22Rv1 (cell line): Measurements from ENCODE around the gene BMAL1.

Experiments
- H3K27ac ChIP-seq: fragments of 450-650 bp; 2 replicates; pipeline ENCODE4 v1.5.1; 2017
- ZFX ChIP-seq: fragments of 450-650 bp; IDR thresholded peaks from 2 replicates; pipeline ENCODE4 v1.6.1; 2017; ENCODE audit warnings: antibody characterized with exemption, borderline replicate concordance
- TF ChIP-seq, protein P1 (sequence below): fragments of 450-650 bp; IDR thresholded peaks from 2 replicates; pipeline ENCODE4 v1.5.1; 2017; ENCODE audit warnings: mild to moderate bottlenecking

BMAL1 gene

DNA sequence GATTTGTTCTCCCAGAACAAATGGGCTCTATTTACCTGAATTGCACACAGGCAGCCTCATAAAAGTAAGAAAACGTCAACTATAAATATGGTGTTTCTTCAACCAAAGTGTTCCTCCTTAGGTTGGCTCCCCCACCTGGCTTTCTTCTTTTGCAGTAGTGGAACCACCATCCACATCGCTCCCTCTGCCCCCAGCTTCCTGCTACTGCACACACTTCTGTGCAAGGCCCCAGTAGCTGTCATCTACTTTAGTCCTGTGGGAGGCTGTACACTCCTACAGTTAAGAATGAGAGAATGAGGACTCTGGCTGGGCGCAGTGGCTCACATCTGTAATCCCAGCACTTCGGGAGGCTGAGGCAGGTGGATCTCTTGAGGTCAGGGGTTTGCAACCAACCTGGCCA lies 89.5 kb downstream of the BMAL1 start:
- H3K27ac ChIP-seq, result no peak overlapping the region
- no peak for TF ChIP-seq ZFX
- TF ChIP-seq, protein P1, sequence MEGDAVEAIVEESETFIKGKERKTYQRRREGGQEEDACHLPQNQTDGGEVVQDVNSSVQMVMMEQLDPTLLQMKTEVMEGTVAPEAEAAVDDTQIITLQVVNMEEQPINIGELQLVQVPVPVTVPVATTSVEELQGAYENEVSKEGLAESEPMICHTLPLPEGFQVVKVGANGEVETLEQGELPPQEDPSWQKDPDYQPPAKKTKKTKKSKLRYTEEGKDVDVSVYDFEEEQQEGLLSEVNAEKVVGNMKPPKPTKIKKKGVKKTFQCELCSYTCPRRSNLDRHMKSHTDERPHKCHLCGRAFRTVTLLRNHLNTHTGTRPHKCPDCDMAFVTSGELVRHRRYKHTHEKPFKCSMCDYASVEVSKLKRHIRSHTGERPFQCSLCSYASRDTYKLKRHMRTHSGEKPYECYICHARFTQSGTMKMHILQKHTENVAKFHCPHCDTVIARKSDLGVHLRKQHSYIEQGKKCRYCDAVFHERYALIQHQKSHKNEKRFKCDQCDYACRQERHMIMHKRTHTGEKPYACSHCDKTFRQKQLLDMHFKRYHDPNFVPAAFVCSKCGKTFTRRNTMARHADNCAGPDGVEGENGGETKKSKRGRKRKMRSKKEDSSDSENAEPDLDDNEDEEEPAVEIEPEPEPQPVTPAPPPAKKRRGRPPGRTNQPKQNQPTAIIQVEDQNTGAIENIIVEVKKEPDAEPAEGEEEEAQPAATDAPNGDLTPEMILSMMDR, result no peak

DNA sequence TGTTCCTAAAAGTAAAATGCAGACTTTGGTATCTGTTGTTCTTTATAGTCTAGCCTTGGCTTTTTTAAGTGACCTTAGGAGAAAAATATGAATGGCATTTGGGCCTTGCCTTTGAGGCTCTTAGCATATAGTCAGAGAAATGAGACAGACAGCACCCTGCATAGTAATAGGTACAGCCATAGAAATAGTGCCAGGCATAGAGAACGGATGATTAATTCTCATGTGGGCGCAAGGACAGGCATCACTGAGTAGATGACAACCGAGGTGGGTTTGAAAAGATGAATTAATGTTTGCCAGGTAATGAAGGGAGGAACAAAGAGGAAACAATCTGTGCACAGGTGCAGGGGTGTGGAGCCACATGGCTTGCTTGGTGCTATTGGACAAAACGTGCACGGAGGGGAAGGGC lies 90.5 kb downstream of the BMAL1 start:
- no peak overlapping the region for H3K27ac ChIP-seq
- TF ChIP-seq, protein P1, result no peak
- no peak for TF ChIP-seq ZFX

DNA sequence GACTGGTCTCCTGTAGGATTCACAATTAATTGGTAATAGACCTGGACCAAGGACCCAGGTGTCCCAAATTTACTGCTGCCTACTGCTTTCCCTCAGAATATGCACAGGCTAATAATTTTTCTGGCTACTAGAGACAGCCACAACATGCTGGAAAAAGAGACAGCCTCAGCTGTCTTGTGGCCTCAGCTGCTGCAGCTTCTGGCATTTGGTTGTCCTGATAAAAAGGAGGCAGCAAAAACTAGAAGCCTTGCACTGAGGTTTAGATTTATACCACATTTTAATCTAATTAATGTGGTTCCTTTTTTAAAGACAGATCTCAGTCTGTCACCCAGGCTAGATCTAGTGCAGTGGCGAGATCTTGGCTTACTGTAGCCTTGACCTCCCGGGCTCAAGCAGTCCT lies 95.6 kb downstream of the BMAL1 start:
- TF ChIP-seq, protein P1, result no peak
- no peak for TF ChIP-seq ZFX
- H3K27ac ChIP-seq, result no peak overlapping the region

DNA sequence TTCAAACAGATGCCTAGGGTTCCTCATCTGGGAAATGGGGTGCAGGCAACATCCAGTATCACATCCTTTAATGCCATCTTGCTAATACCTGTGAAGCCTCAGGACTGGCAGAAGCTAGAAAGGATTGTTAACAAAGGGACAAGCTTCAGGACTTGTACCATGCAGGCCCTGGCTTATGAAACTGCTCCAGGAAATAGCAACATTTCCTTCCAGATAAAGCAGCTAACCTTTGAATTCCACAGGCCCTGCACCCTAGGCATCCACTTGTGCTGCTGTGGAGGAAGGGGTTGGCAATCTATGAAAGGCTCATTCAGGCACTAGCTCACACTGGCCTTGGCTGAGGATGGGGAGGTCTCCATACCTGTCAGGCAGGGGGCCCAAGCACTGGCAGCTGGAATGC lies 98.2 kb downstream of the BMAL1 start:
- H3K27ac ChIP-seq, result no peak overlapping the region
- no peak for TF ChIP-seq ZFX
- TF ChIP-seq, protein P1, result no peak

DNA sequence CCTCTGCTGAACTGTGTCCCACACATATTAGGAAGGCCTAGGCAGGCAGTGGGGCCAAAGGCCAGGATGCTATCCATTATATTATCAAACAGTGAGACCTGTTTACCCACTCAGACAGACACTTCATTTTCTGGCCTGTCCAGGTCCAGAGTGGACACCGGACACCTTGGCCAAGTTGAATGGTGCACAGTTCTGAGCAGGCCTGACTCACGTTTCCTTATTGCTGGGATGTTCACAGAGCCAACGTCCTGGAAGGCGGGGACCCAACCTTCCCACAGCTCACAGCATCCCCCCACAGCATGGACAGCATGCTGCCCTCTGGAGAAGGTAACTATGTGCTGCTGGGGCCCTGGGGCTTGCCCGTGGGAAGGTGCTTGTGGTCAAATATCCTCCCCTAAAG lies 98.8 kb downstream of the BMAL1 start:
- no peak overlapping the region for H3K27ac ChIP-seq
- no peak for TF ChIP-seq ZFX
- TF ChIP-seq, protein P1, result no peak

DNA sequence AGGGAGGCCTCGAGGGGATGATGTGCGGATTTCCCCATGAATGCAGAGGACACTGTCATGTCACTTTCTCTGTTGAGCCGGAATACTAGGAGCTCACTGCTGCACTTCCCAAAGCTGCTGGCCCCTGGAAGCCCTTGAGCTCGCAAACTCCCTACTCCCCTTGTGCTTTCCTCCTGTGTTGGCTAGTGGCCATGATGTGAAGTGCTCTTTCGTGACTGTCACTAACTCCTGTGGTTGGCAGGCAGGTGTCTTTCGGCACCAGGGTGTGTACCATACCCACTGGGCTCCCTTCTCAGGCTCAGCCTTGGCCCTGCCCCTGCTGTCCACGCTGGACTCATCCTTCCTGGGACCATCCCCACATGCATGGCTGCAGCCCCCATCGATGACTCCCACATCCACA lies 99.2 kb downstream of the BMAL1 start:
- no peak overlapping the region for H3K27ac ChIP-seq
- TF ChIP-seq, protein P1, result no peak

DNA sequence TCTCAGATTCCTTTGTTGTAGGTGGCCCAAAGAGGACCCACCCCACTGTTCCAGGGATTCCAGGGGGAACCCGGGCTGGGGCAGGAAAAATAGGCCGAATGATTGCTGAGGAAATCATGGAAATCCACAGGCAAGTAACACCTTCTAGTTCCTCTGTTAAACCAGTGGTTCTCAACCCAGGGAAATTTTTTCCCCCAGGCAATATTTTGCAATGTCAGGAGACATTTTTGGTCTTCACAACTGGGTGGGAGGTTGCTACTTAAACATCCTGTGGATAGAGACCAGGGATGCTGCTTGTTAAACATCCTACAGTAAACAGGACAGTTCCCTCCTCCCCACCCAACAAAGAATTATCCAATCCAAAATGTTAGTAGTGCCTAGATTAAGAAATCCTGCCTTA lies 100.7 kb downstream of the BMAL1 start:
- H3K27ac ChIP-seq, result no peak overlapping the region
- no peak for TF ChIP-seq ZFX
- TF ChIP-seq, protein P1, result no peak

DNA sequence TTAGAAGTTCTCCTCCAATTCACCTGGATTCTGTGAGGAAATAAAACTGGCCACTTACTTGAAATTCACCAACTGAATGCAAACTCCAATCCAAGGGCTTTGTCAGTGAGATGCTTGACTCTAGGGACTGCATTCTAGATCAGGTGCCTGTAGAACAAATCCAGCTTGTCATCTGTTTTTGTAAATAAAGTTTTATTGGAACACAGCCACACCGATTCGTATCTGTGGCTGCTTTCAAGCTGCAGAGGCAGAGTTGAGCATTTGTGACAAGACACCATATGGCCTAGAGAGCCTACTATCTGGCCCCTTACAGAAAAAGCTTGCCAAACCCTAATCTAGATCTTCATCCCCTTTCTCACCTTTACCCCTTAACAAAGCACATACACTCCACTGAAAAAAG lies 103.1 kb downstream of the BMAL1 start:
- H3K27ac ChIP-seq, result no peak overlapping the region
- TF ChIP-seq, protein P1, result no peak
- TF ChIP-seq ZFX, result no peak
